Right atrium auricular region (tissue), 2 donors: ENCODE data around the gene SMIM35. TPM values are rescaled to one million over a fixed set of nuclear protein-coding genes. Genes with fewer than 3 reads are reported as not detected.

Experiments
- DNase-seq: peaks from one replicate; pipeline ENCODE4 v3.0.0-alpha.2; 2019; ENCODE audit warnings: low spot score
- H3K27ac ChIP-seq, 2 donors: fragments of 200-600 bp; sonication (generic); 1 replicate in 1 of 2; 2 replicates in 1 of 2; pipeline ENCODE4 v1.5.1; 2016 to 2019
- H3K27me3 ChIP-seq, 2 donors: fragments of 200-600 bp; sonication (generic); one replicate each; pipeline versions ENCODE4 v1.5.1 to v1.6.0; 2017 to 2019
- H3K36me3 ChIP-seq: fragments of 200-600 bp; sonication (generic); one replicate; pipeline ENCODE4 v1.5.1; 2016
- H3K4me1 ChIP-seq, 2 donors: fragments of 200-600 bp; sonication (generic); one replicate each; pipeline versions ENCODE4 v1.5.1 to v1.6.0; 2017 to 2019
- H3K4me3 ChIP-seq, 2 donors: fragments of 200-600 bp; sonication (generic); 1 replicate in 1 of 2; 2 replicates in 1 of 2; pipeline ENCODE4 v1.5.1; 2017 to 2019; ENCODE audit warnings: mild to moderate bottlenecking in 1 of 2, moderate library complexity in 1 of 2
- H3K9me3 ChIP-seq, 2 donors: fragments of 200-600 bp; sonication (generic); one replicate each; pipeline ENCODE4 v1.5.1; 2019
- total RNA-seq, 2 donors: library from RNA; depleted of rRNA; stranded (reverse); fragments of >200 nt; gene quantifications; one replicate each; pipeline ENCODE4 v1.1.0, GENCODE V29; 2016
- TF ChIP-seq, protein P1 (sequence below), 2 donors: fragments of 200-600 bp; sonication (generic); IDR thresholded peaks; one replicate each; pipeline ENCODE4 v1.5.1; 2019; ENCODE audit warnings: antibody characterized with exemption in 2 of 2

The SMIM35 gene
- not detected for total RNA-seq

- TF ChIP-seq, protein P1, sequence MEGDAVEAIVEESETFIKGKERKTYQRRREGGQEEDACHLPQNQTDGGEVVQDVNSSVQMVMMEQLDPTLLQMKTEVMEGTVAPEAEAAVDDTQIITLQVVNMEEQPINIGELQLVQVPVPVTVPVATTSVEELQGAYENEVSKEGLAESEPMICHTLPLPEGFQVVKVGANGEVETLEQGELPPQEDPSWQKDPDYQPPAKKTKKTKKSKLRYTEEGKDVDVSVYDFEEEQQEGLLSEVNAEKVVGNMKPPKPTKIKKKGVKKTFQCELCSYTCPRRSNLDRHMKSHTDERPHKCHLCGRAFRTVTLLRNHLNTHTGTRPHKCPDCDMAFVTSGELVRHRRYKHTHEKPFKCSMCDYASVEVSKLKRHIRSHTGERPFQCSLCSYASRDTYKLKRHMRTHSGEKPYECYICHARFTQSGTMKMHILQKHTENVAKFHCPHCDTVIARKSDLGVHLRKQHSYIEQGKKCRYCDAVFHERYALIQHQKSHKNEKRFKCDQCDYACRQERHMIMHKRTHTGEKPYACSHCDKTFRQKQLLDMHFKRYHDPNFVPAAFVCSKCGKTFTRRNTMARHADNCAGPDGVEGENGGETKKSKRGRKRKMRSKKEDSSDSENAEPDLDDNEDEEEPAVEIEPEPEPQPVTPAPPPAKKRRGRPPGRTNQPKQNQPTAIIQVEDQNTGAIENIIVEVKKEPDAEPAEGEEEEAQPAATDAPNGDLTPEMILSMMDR (IDR thresholded peaks at IDR 0.05) = no peak
- Histone ChIP-seq H3K36me3 (no peaks in the 10 kb centered on the region), H3K27me3 (no peaks in the 10 kb centered on the region), H3K4me1 (peaks cover 0 to 13% of the 10 kb centered on the region in 2 donors), H3K9me3 (peaks cover 0 to 10% of the 10 kb centered on the region in 2 donors), H3K27ac (no peak within 1 kb of the TSS), H3K4me3 (no peak within 1 kb of the TSS)
- no peak for DNase-seq
Observed at GRCh38 chr11:118086913-118087768, at the start of gene SMIM35. Gene SMIM35, minus strand, starts transcription at chr11:118086963. Its CDS starts 206 bp downstream, at chr11:118086757.

- DNase-seq = no peak
- no peaks in the 10 kb centered on the region for H3K27me3 ChIP-seq
- no peaks in the 10 kb centered on the region for H3K4me1 ChIP-seq
- H3K36me3 ChIP-seq = no peaks in the 10 kb centered on the region
- H3K9me3 ChIP-seq = no peaks in the 10 kb centered on the region
- TF ChIP-seq, protein P1 (IDR thresholded peaks at IDR 0.05) = no peak
- H3K27ac ChIP-seq = no peak overlapping the region
- H3K4me3 ChIP-seq = no peak overlapping the region
Observed at GRCh38 chr11:118136341-118136740, 49.6 kb upstream of the SMIM35 start.

- no peak overlapping the region for H3K4me3 ChIP-seq
- no peaks in the 10 kb centered on the region for H3K36me3 ChIP-seq
- H3K9me3 ChIP-seq = no peaks in the 10 kb centered on the region
- TF ChIP-seq, protein P1 (IDR thresholded peaks at IDR 0.05) = no peak
- H3K4me1 ChIP-seq = no peaks in the 10 kb centered on the region
- H3K27ac ChIP-seq = no peak overlapping the region
- no peaks in the 10 kb centered on the region for H3K27me3 ChIP-seq
- DNase-seq = no peak
Observed at GRCh38 chr11:118135796-118136165, 49.0 kb upstream of the SMIM35 start.

GRCh38 chr11:118135051-118135795 is 48.5 kb upstream of the SMIM35 start:
- no peak overlapping the region for H3K4me3 ChIP-seq
- no peaks in the 10 kb centered on the region for H3K36me3 ChIP-seq
- H3K27me3 ChIP-seq = no peaks in the 10 kb centered on the region
- DNase-seq = no peak
- no peaks in the 10 kb centered on the region for H3K4me1 ChIP-seq
- TF ChIP-seq, protein P1 (IDR thresholded peaks at IDR 0.05) = no peak
- H3K27ac ChIP-seq = no peak overlapping the region
- H3K9me3 ChIP-seq = no peaks in the 10 kb centered on the region

- Histone ChIP-seq H3K27me3 (no peaks in the 10 kb centered on the region), H3K4me1 (no peaks in the 10 kb centered on the region), H3K36me3 (no peaks in the 10 kb centered on the region), H3K9me3 (no peaks in the 10 kb centered on the region), H3K4me3 (no peak overlapping the region), H3K27ac (no peak overlapping the region)
- DNase-seq = no peak
- TF ChIP-seq, protein P1 (IDR thresholded peaks at IDR 0.05) = no peak
Observed at GRCh38 chr11:118133816-118134215, 47.1 kb upstream of the SMIM35 start.
